DND-41 (cell line): ENCODE measurements around the gene ATP2A3.

Source experiments
- ATAC-seq: fragments of 200-7000 bp; cut with Tn5 transposase; 3 replicates; pipeline ENCODE4 v1.9.1; 2021; ENCODE audit warnings: low read depth; ENCODE audit not compliant: insufficient read depth
- DNase-seq: peaks from one replicate; pipeline ENCODE4 v3.0.0-alpha.2; 2020
- H2AFZ ChIP-seq: 2 replicates; pipeline ENCODE4 v1.6.0; 2012; ENCODE audit warnings: low read depth, low read length
- H3K27ac ChIP-seq: 2 replicates; pipeline ENCODE4 v1.5.1; 2012; ENCODE audit warnings: low read length, inconsistent platforms
- H3K27me3 ChIP-seq: fragments of 200-600 bp; sonication (generic); 2 replicates; pipeline ENCODE4 v1.6.0; 2012; ENCODE audit warnings: low read length, mild to moderate bottlenecking, inconsistent platforms; ENCODE audit not compliant: insufficient read depth, poor library complexity
- H3K36me3 ChIP-seq: 2 replicates; pipeline ENCODE4 v1.5.1; 2012; ENCODE audit warnings: low read length, inconsistent platforms; ENCODE audit not compliant: insufficient read depth
- H3K4me1 ChIP-seq: 2 replicates; pipeline ENCODE4 v1.5.1; 2012; ENCODE audit warnings: mild to moderate bottlenecking, low read length; ENCODE audit not compliant: insufficient read depth
- H3K4me2 ChIP-seq: 2 replicates; pipeline ENCODE4 v1.6.0; 2012; ENCODE audit warnings: mild to moderate bottlenecking, moderate library complexity, low read length, inconsistent platforms; ENCODE audit not compliant: insufficient read depth
- H3K4me3 ChIP-seq, 2 experiments: fragments of 200-600 bp in 1 of 2; shearing (Covaris generic) in 1 of 2; 2 replicates each; pipeline ENCODE4 v1.5.1; 2012 to 2016; ENCODE audit warnings: inconsistent platforms in 2 of 2, low read length in 2 of 2, mild to moderate bottlenecking in 2 of 2, low read depth in 1 of 2, moderate library complexity in 1 of 2
- H3K79me2 ChIP-seq: 2 replicates; pipeline ENCODE4 v1.6.0; 2012; ENCODE audit warnings: low read length, inconsistent platforms; ENCODE audit not compliant: insufficient read depth
- H3K9ac ChIP-seq: 2 replicates; pipeline ENCODE4 v1.6.0; 2012; ENCODE audit warnings: low read depth, mild to moderate bottlenecking, inconsistent platforms, low read length, moderate library complexity
- H3K9me3 ChIP-seq: 2 replicates; pipeline ENCODE4 v1.5.1; 2012; ENCODE audit warnings: low read length, moderate library complexity, mild to moderate bottlenecking, inconsistent platforms; ENCODE audit not compliant: insufficient read depth, severe bottlenecking
- H4K20me1 ChIP-seq: 2 replicates; pipeline ENCODE4 v1.6.0; 2012; ENCODE audit warnings: low read length; ENCODE audit not compliant: insufficient read depth
- CTCF ChIP-seq: IDR thresholded peaks from 2 replicates; pipeline ENCODE4 v1.5.1; 2012; ENCODE audit warnings: borderline replicate concordance, low read length, moderate library complexity, mild to moderate bottlenecking; ENCODE audit not compliant: poor library complexity, severe bottlenecking; ENCODE audit errors: extremely low read depth
- EZH2 ChIP-seq: IDR thresholded peaks from 3 replicates; pipeline ENCODE4 v1.6.1; 2012; ENCODE audit warnings: borderline replicate concordance, low read depth, mild to moderate bottlenecking, moderate library complexity, low read length, inconsistent platforms; ENCODE audit not compliant: severe bottlenecking

ATP2A3 gene

DNA sequence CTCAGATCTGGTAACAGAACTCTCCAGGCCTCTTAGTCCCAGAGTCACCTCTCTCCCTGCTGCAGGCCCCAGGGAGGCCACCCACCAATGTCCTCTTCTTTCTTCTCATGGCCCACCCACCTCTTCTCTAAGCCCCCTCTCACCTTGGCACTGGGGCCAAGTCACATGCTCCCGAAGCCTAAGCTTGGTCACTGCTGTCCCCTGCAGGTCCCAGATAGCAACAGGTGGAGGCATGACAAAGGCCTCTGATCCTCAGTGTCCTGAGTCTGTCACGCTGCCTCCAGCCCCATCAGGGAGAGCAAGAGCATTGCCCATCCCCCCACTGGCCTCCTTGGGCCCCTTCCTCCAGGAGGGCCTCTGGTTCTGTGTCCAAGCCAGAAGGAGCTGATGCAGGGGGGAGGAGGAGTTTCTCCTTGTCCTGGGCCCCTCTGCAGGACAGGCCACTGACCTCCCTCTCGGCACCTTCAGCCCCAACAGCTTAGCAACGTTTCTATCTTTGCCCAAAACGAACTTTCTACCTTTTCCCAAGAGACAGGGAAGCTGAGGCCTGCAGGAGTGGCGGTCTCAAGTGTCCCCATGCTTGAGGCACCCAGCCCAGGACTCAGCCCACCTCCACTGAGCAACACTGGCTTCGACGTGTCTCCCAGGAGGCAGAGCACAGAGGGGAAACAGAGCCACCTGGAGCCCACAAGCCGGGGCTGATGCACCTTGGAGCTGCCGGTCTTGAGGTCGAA is 56.6 kb downstream of the ATP2A3 start:
- Histone ChIP-seq H3K4me1 (peaks cover 31% of the 10 kb centered on the region), H3K27me3 (no peaks in the 10 kb centered on the region), H3K4me2 (no peak overlapping the region), H3K79me2 (no peaks in the 10 kb centered on the region), H3K9ac (no peak overlapping the region), H4K20me1 (no peaks in the 10 kb centered on the region), H3K27ac (no peak overlapping the region), H2AFZ (no peak overlapping the region), H3K4me3 (no peak overlapping the region), H3K36me3 (no peaks in the 10 kb centered on the region), H3K9me3 (no peaks in the 10 kb centered on the region)
- DNase-seq: no peak
- TF ChIP-seq EZH2 (no peak), CTCF (peak; percentile 34)
- no peak for ATAC-seq

GRCh38 chr17:3906881-3907280 is 57.4 kb downstream of the ATP2A3 start:
- Histone ChIP-seq H3K27me3 (no peaks in the 10 kb centered on the region), H3K27ac (no peak overlapping the region), H3K4me1 (peaks cover 28% of the 10 kb centered on the region), H3K4me3 (no peak overlapping the region), H4K20me1 (no peaks in the 10 kb centered on the region), H3K9me3 (no peaks in the 10 kb centered on the region), H2AFZ (no peak overlapping the region), H3K4me2 (no peak overlapping the region), H3K36me3 (no peaks in the 10 kb centered on the region), H3K9ac (no peak overlapping the region), H3K79me2 (no peaks in the 10 kb centered on the region)
- DNase-seq: no peak
- no peak for ATAC-seq
- TF ChIP-seq EZH2 (no peak), CTCF (no peak)

- Histone ChIP-seq H3K36me3 (no peaks in the 10 kb centered on the region), H3K27ac (no peak overlapping the region), H3K9me3 (no peaks in the 10 kb centered on the region), H3K79me2 (no peaks in the 10 kb centered on the region), H3K4me3 (no peak overlapping the region), H3K27me3 (no peaks in the 10 kb centered on the region), H3K4me2 (no peak overlapping the region), H2AFZ (no peak overlapping the region), H3K9ac (no peak overlapping the region), H4K20me1 (no peaks in the 10 kb centered on the region), H3K4me1 (peaks cover 12% of the 10 kb centered on the region; the same call in 1 of the 2 replicates)
- no peak for TF ChIP-seq EZH2
- TF ChIP-seq CTCF: no peak
- peak; percentile 71 for ATAC-seq
- DNase-seq: peak; percentile 68
Measured at GRCh38 chr17:3905017-3905520, 59.2 kb downstream of the ATP2A3 start.
